GM03348 (cell line): Measurements from ENCODE around the gene SETD1A.

Experiments used
- DNase-seq: peaks from one replicate; pipeline ENCODE4 v3.0.0; 2012; ENCODE audit warnings: low spot score

SETD1A gene

DNA sequence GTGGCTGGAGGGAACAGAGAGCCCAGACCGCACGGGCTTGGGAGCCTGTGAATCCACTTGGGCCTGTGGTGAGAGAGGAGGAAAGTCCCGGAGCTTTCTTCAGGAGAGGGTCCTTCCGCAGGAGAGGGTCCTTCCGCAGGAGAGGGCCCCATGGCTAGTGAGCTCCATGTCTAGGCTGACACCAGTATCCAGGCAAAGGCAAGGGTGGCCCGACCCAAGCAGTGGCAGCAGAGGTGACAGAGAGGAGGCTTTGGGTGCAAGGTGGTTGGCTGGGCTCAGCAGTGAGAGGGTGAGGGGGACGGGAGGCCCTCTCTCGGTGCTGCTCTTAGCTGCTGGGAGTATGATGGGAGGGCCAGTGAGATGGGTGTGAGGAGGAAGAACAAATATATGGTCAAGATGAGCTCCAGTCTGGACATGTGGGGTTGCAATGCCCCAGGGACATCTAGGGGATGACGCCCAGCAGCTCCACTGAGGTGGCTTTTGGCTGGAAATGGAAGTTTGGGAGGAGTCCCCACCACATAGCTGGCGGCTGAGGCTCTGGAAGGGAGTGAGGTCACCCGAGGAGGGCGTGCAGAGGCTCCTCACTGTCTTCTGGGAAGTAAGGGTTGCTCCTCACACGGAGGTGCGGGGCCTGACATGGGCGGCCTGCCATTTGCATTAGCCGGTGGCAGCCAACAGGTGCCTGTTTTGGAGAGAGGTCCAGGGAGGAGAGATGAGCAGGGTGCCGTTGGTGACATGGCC lies 25.2 kb downstream of the SETD1A start:
- peak; percentile 87 for DNase-seq

DNA sequence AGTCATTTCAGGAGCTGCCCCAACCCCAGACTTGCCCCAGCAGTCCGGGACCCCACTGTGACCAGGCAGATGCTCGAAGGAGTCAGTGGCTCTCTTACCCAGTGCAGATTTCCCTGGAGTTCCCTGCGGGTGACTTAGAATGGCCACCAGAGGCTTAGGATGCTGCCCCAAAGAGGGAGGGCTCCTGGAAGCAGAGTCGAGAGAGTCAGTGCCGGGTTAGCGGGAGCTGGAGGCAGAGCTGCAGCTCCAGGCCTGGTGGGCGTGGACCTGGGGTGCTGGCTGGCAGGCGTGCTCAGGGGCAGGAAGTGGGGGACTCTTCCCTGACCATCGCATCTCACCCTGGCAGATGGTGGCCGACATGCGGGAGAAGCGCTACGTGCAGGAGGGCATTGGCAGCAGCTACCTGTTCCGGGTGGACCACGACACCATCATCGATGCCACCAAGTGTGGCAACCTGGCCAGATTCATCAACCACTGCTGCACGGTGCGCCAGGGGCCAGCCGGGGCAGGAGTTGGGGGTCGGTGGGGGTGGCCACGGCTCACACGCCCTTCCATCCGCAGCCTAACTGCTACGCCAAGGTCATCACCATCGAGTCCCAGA lies 25.8 kb downstream of the SETD1A start:
- DNase-seq = no peak

DNA sequence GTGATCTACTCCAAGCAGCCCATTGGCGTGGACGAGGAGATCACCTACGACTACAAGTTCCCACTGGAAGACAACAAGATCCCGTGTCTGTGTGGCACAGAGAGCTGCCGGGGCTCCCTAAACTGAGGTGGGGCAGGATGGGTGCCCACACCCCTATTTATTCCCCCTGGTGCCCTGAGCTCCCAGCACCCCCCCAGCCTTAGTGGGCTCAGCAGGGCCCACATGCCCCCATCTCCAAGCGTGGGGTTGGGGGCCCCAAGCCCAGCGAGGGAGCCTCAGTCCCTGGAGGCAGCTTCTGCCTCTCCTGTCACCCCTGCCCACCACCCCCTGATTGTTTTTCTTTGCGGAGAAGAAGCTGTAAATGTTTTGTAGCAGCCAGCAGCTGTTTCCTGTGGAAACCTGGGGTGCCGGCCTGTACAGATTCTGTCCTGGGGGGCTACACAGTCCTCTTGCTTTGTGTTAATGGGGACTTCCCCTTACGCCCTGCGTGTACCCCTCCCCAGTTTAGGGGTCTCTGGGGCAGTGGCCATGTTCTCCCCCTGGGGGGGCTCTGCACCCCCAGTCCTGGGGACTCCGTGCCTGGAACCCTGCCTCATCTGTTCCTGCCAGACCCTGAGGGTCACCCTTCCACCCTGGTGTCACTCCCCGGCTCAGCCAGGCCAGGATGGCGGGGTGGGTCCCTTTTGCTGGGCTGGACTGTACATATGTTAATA lies 26.5 kb downstream of the SETD1A start:
- no peak for DNase-seq

DNA sequence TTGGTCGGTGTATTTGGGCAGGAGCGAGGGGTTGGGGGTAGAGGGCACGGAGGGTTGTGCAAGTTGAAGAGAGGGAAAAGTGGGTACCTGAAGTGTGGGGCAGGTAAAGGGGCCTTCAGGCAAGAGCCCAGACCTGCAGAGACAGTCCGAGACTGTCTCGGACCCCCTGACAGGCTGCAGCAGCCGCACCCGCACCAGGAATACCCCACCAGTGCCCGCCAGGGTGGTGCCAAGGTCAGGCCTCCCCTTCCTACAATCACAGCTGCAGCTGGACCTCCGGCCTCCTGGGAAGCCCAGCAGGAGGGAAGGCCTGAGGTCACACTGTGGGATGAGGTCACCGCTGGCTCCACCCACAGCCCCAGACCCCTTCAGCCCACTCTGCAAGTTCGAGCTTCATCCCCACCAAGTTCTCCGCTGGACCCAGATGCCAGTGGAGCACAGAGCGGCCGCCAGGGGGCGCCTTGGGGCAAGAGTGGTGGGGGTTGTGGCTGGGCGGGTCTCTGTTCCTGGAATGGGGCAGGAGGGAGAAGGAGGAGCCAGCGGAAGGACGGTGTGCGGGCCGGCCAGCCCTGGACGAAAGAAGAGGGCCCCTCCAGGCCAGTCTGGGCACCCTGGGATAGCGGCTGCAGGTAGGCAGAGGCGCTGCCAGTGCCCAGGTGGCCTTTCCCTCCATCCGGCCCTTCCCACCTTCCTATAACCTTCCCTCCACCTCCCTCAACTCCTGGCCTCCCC lies 27.3 kb downstream of the SETD1A start, which contains the start of gene HSD3B7:
HSD3B7 (plus strand) TSS at position 539 of the 732 bp plus-strand sequence. CDS start 452 bp downstream, outside the sequence.
- DNase-seq = peak; percentile 97

GRCh38 chr16:30985401-30986128 lies 28.0 kb downstream of the SETD1A start:
- peak; percentile 54 for DNase-seq

DNA sequence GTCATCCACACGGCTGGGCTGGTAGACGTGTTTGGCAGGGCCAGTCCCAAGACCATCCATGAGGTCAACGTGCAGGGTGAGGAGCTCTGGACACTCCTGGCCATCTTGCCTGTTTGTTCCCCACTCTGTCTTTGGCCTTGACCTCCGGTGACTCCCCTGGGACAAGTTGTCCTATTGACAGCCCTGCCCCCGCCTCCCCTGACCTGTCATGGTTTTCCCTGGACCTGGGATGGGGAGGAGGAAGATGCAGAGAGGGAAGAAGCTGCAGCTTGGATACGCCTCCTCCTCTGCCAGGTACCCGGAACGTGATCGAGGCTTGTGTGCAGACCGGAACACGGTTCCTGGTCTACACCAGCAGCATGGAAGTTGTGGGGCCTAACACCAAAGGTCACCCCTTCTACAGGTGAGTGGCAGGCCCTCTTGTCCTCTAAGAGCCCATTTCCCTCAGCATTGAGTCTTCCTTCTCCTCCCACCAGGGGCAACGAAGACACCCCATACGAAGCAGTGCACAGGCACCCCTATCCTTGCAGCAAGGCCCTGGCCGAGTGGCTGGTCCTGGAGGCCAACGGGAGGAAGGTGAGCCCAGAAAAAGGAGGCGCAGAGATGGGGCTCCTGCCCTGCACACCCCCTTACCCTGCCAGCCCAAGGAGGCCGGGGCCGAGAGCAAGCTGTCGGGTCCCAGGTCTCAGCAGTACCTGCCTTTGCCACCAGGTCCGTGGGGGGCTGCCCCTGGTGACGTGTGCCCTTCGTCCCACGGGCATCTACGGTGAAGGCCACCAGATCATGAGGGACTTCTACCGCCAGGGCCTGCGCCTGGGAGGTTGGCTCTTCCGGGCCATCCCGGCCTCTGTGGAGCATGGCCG lies 28.8 kb downstream of the SETD1A start:
- no peak for DNase-seq

DNA sequence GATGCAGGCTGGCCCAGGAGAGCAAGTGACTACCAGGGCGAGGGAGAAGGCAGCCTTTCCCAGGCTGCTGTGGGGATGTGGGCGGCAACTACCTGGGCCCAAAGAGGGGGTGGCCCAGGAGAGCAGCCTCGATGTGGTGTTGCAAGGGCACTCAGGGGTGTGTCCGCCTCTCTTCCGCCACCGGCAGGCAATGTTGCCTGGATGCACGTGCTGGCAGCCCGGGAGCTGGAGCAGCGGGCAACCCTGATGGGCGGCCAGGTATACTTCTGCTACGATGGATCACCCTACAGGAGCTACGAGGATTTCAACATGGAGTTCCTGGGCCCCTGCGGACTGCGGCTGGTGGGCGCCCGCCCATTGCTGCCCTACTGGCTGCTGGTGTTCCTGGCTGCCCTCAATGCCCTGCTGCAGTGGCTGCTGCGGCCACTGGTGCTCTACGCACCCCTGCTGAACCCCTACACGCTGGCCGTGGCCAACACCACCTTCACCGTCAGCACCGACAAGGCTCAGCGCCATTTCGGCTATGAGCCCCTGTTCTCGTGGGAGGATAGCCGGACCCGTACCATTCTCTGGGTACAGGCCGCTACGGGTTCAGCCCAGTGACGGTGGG lies 30.1 kb downstream of the SETD1A start:
- DNase-seq = no peak

- no peak for DNase-seq
Measured at GRCh38 chr16:30989469-30990047, 32.0 kb downstream of the SETD1A start.

GRCh38 chr16:30990105-30990504 lies 32.6 kb downstream of the SETD1A start:
- no peak for DNase-seq

DNA sequence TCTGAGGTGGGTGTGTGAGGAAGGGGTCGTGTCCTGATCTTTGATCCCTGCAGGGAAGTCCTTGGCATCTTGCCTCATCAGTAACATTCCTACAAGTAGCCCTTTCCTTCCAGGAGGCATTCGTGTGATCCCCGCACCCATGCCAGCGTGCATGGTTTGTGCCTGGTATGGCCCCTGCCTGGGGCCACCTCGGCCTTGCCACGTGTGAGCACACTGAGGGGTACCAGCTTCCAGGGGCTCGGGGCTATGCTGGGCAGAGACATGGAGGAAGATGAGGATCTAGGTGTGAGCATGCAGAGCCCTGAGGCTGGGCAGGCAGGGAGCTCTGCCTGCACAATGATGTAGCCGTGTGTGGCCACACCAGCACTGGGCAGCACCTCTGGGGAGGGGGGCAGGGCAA lies 33.5 kb downstream of the SETD1A start:
- DNase-seq = no peak

DNA sequence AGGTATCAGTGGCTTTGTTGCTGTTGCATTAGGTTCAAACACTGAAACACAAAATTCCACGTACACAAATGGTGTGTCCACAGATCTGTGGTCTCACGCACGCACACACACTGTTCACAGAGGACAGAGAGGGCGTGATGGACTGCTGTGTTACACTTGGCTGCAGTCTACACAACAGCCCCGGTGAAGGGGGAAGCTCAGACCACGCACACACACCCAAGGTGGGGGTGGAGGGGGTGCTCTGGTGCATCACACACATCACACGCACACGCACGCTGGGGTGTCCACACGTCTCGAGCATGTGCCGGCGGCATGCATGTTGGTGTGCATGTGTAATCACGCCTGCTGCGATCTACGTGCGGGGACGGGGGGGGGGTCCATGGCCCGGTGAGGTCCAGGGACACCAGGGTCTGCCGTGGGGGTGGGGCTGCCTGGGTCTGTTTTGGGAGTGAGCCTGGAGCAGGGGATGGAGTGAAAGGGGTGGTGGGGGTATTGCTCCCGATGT lies 34.8 kb downstream of the SETD1A start:
- DNase-seq = no peak

DNA sequence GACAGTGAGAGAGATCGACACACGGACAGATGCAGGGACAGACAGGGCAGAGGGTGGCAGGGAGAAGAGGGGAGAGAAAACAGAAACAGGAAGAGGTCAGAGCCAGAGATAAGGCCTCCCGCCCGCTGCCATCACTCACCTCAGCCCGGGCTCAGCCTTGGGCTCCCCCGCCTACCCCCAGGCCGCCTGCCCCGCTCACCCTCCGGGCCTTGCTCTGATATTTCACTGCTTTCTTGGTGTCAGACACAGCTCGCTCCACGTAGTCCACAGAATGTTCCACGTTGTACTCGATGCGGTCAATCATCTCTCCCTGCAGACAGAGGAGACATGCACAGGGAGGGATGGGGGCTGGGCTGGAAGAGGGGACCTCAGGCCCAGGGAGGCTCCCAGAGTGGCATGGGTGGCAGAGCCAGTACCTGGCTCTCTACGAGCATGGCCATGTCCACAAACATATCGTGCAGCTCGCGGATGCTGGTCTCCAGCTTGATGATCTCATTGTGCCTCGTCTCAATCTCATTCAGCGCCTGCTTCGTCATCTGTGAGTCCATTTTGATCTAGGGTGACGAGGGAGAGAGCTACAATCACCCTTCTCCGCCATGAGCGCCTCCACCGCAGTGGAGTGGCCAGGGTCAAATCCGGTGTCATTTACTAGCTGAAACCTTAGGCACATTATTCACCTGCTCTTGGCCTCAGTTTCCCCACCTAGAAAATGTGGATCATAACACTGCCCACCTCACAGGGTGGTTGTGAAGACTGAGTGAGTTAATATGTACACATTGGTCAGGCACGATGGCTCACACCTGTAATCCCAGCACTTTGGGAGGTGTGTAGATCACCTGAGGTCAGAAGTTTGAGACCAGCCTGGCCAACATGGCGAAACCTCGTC lies 35.6 kb downstream of the SETD1A start:
- DNase-seq = no peak

DNA sequence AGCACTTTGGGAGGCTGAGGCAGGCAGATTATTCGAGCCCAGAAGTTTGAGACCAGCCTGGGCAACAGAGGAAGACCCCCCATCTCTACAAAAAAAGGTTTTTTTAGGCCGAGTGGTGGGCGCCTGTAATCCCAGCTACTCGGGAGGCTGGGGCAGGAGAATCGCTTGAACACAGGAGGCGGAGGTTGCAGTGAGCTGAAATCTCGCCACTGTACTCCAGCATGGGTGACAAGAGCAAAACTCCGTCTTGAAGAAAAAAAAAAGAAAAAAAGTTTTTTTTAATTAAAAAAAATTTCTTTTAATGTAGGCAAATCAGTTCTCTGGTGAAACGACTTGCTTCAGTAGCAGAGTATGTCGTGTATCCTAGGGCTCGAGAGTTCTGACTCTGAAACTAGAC lies 38.4 kb downstream of the SETD1A start:
- no peak for DNase-seq

DNA sequence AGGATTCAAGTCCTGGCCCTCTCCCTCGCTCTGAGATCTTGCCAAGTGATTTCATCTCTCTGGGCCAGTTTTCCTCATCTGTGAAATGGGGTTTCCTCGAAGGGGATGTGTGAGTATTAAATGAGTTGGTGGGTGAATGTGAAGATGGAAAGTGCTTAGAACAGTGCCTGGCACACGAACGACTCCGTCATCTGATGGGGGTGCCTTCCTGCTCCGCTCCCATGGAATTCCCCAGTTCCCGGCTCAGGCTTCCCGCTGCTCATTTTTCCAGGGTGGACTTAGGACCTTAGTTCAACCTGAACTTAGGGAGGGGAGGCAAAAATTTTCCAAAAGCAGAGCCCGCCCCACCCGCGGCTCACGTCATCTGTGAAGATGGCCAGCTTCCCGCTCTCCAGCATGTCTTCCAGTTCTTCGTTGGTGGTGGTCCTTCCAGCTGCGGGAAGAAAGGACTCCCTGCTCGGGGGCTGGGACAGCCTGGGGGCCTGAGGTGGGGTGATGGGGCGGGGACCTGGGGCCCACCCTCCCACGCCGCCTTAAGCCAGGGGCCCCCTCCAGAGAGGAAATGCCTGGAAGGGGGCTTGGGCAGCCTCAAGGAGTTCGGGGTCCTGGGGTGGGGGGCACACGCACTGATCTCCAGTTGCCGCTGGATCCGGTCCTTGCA lies 38.9 kb downstream of the SETD1A start:
- peak; percentile 53 for DNase-seq

GRCh38 chr16:30996985-30997724 lies 39.6 kb downstream of the SETD1A start:
- DNase-seq = peak; percentile 99

- peak; percentile 90 for DNase-seq
Measured at GRCh38 chr16:30997725-30998711, 40.5 kb downstream of the SETD1A start.
